Measurements from ENCODE around the gene C1D. TPM values are rescaled to one million over a fixed set of nuclear protein-coding genes. Genes with fewer than 3 reads are reported as not detected.

The C1D gene
- total and polyA plus RNA-seq, 2 experiments from 2014 or later = 29.4 to 55.6 TPM

- no peak overlapping the region for H3K4me2 ChIP-seq
These were observed 27.2 kb upstream of the C1D start for GRCh38 chr2:68089961-68090360.

GRCh38 chr2:68088940-68089339 is 26.1 kb upstream of the C1D start:
- Histone ChIP-seq H3K4me3 (no peak overlapping the region), H3K27me3 (no peaks in the 10 kb centered on the region), H3K36me3 (replicated peaks; ENCODE audit: insufficient read depth, low read depth) (no peaks in the 10 kb centered on the region), H3K4me1 (ENCODE audit: insufficient read depth) (no peaks in the 10 kb centered on the region), H2AFZ (no peak overlapping the region), H3K27ac (no peak overlapping the region), H3K4me2 (no peak overlapping the region), H3K79me2 (no peaks in the 10 kb centered on the region), H4K20me1 (ENCODE audit: insufficient read depth, poor library complexity, severe bottlenecking) (no peaks in the 10 kb centered on the region), H3K9me2 (replicated peaks; ENCODE audit: insufficient read depth) (no peaks in the 10 kb centered on the region), H3K9me3 (ENCODE audit: low read depth) (no peaks in the 10 kb centered on the region)
- no peak for TF ChIP-seq EZH2 (IDR thresholded peaks at IDR 0.05; ENCODE audit: borderline replicate concordance)
- TF ChIP-seq EZH2phosphoT487 (IDR thresholded peaks at IDR 0.05; ENCODE audit: low read depth, severe bottlenecking, unreplicated experiment) = no peak
- TF ChIP-seq CTCF (IDR thresholded peaks at IDR 0.05; ENCODE audit: poor library complexity) = no peak
- DNase-seq (ENCODE audit: low spot score) = no peak
- 76% methylated on average over 2 of the region's 2 CpGs for WGBS (ENCODE audit: low lambda C conversion rate, missing lambda C conversion rate)

More at GRCh38 chr2:68089961-68090360, 27.2 kb upstream of the C1D start:
- H3K9me3 ChIP-seq (ENCODE audit: low read depth) = no peaks in the 10 kb centered on the region
- TF ChIP-seq CTCF (IDR thresholded peaks at IDR 0.05; ENCODE audit: poor library complexity) (no peak), EZH2phosphoT487 (IDR thresholded peaks at IDR 0.05; ENCODE audit: low read depth, severe bottlenecking, unreplicated experiment) (no peak), EZH2 (IDR thresholded peaks at IDR 0.05; ENCODE audit: borderline replicate concordance) (no peak)
- H2AFZ ChIP-seq = no peak overlapping the region
- no peaks in the 10 kb centered on the region for H4K20me1 ChIP-seq (ENCODE audit: insufficient read depth, poor library complexity, severe bottlenecking)
- H3K27ac ChIP-seq = no peak overlapping the region
- H3K9me2 ChIP-seq (replicated peaks; ENCODE audit: insufficient read depth) = no peaks in the 10 kb centered on the region
- H3K36me3 ChIP-seq (replicated peaks; ENCODE audit: insufficient read depth, low read depth) = no peaks in the 10 kb centered on the region
- H3K4me3 ChIP-seq = no peak overlapping the region
- H3K79me2 ChIP-seq = no peaks in the 10 kb centered on the region
- H3K27me3 ChIP-seq = no peaks in the 10 kb centered on the region
- WGBS (ENCODE audit: low lambda C conversion rate, missing lambda C conversion rate) = 86% methylated on average over 1 of the region's 1 CpG
- no peaks in the 10 kb centered on the region for H3K4me1 ChIP-seq (ENCODE audit: insufficient read depth)
- DNase-seq (ENCODE audit: low spot score) = no peak

GRCh38 chr2:68086166-68086565 is 23.4 kb upstream of the C1D start:
- H3K36me3 ChIP-seq (replicated peaks; ENCODE audit: insufficient read depth, low read depth) = no peaks in the 10 kb centered on the region
- H3K9me2 ChIP-seq (replicated peaks; ENCODE audit: insufficient read depth) = no peaks in the 10 kb centered on the region
- H2AFZ ChIP-seq = no peak overlapping the region
- no peaks in the 10 kb centered on the region for H3K4me1 ChIP-seq (ENCODE audit: insufficient read depth)
- H3K79me2 ChIP-seq = no peaks in the 10 kb centered on the region
- TF ChIP-seq CTCF (IDR thresholded peaks at IDR 0.05; ENCODE audit: poor library complexity) (no peak), EZH2 (IDR thresholded peaks at IDR 0.05; ENCODE audit: borderline replicate concordance) (no peak), EZH2phosphoT487 (IDR thresholded peaks at IDR 0.05; ENCODE audit: low read depth, severe bottlenecking, unreplicated experiment) (no peak)
- WGBS (ENCODE audit: low lambda C conversion rate, missing lambda C conversion rate) = 80% methylated on average over 4 of the region's 4 CpGs
- no peak overlapping the region for H3K27ac ChIP-seq
- H4K20me1 ChIP-seq (ENCODE audit: insufficient read depth, poor library complexity, severe bottlenecking) = no peaks in the 10 kb centered on the region
- H3K9me3 ChIP-seq (ENCODE audit: low read depth) = no peaks in the 10 kb centered on the region
- no peak overlapping the region for H3K4me3 ChIP-seq
- DNase-seq (ENCODE audit: low spot score) = no peak
- H3K4me2 ChIP-seq = no peak overlapping the region
- H3K27me3 ChIP-seq = no peaks in the 10 kb centered on the region

DNA sequence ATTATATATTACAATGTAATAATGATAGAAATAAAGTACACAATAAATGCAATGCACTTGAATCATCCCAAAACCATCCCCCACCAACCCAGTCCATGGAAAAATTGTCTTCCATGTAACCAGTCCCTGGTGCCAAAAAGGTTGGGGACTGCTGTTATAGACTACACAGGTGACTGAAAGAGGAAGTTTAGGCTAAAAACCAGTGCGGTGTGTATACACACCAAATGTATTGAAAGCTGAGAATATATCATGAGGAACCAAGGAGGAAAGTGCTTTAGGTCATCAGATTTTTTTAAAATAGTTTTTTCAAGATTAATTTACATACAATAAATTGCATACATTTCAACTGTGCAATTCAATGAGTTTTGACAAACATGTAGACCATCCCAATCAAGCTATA is 20.5 kb upstream of the C1D start:
- 93% methylated on average over 1 of the region's 1 CpG for WGBS (ENCODE audit: low lambda C conversion rate, missing lambda C conversion rate)
- no peaks in the 10 kb centered on the region for H3K9me3 ChIP-seq (ENCODE audit: low read depth)
- no peak for DNase-seq (ENCODE audit: low spot score)

More for the DNA sequence above, 20.5 kb upstream of the C1D start:
- no peaks in the 10 kb centered on the region for H4K20me1 ChIP-seq (ENCODE audit: insufficient read depth, poor library complexity, severe bottlenecking)
- H3K36me3 ChIP-seq (replicated peaks; ENCODE audit: insufficient read depth, low read depth) = no peaks in the 10 kb centered on the region
- H3K27me3 ChIP-seq = no peaks in the 10 kb centered on the region
- no peak overlapping the region for H3K4me2 ChIP-seq
- TF ChIP-seq CTCF (IDR thresholded peaks at IDR 0.05; ENCODE audit: poor library complexity) = no peak
- TF ChIP-seq EZH2phosphoT487 (IDR thresholded peaks at IDR 0.05; ENCODE audit: low read depth, severe bottlenecking, unreplicated experiment) = no peak
- TF ChIP-seq EZH2 (IDR thresholded peaks at IDR 0.05; ENCODE audit: borderline replicate concordance) = no peak
- H3K4me3 ChIP-seq = no peak overlapping the region
- H3K27ac ChIP-seq = no peak overlapping the region
- no peaks in the 10 kb centered on the region for H3K4me1 ChIP-seq (ENCODE audit: insufficient read depth)
- H2AFZ ChIP-seq = no peak overlapping the region
- no peaks in the 10 kb centered on the region for H3K79me2 ChIP-seq
- H3K9me2 ChIP-seq (replicated peaks; ENCODE audit: insufficient read depth) = no peaks in the 10 kb centered on the region

All from hepatocyte (in vitro differentiated cells).